ENCODE results near the gene GASK1A. TPM values are rescaled to one million over a fixed set of nuclear protein-coding genes. Genes with fewer than 3 reads are reported as not detected.

The GASK1A gene
- total RNA-seq, 1 donor from 2014 or later = not detected

DNA sequence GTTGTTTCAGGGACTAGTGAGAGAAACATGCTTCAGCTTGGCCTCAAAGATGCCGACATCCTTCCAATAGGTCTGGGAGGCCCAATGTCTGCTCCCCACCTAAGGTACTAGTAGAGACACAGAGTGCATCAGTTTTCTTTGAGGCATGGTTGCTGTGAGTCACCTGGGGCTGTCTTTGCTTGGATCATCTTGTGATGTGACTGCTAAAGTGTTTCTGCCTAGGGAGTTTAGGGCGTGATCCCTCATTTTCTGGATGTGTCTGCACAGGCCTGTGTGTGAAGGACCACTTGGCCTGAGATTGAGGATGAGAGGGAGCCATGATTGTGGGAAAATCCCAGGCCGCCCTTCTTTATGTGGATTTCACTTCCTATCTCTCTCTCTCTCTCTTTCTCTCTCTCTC is 4.8 kb downstream of the GASK1A start:
- no peak for DNase-seq

DNA sequence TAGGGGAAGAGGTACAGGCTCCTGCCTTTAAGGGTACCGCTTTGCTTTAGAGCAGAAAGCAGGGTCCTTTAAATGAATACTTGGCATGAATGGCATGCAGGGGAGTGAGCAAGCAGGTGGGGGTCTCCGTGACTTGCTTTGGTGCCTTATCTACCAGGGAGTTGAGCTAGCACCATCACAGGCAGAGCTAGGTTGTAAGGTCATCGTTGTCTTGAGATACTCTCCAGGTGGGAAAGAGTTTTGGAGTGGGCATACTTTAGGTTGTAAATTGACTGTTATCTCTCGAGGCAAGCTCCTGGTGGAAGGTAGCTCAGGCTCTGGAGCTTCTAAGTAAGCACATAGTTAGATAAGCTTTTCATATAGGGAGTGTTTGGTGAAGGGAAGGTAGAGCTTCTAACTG is 5.6 kb downstream of the GASK1A start:
- no peak for DNase-seq

DNA sequence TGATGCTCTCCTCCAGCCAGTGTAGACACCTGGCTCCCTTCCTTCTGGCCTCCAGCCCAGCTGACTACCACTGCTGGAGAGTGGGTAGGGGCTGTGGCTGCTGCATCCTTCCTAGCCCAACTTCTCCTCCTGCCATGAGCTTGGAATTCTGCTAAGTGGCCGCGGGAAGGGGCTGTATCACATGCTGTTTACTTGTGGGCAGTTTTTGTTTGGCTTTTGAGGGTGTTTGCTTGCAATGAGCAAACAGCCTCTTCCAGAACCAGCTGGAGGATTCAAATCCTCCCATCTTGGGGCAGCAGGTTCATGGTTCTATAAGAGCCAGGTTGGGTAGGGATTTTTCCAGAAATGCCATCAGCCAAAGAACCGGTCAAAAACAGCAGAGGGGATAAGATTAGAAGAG is 9.0 kb downstream of the GASK1A start:
- DNase-seq = no peak

DNA sequence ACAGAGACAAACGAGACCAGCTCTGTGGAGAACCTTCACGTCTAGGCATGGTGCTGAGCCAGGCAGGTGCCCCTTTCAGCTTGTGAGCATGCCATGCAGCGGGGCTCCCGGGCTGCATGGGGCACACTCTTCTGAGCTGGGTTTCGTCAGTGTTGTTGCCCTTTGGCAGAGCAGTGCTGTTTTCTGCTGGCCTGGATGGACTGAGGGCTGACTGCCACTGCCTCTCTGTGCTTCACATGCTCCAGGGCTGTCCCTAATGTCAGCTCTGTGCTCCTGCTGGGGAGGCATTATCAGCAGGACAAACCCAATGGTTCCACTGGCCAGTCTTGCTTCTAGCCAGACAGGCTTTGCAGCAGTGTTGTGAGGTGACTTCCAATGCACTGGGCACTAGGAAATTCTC is 9.5 kb downstream of the GASK1A start:
- DNase-seq = no peak

DNA sequence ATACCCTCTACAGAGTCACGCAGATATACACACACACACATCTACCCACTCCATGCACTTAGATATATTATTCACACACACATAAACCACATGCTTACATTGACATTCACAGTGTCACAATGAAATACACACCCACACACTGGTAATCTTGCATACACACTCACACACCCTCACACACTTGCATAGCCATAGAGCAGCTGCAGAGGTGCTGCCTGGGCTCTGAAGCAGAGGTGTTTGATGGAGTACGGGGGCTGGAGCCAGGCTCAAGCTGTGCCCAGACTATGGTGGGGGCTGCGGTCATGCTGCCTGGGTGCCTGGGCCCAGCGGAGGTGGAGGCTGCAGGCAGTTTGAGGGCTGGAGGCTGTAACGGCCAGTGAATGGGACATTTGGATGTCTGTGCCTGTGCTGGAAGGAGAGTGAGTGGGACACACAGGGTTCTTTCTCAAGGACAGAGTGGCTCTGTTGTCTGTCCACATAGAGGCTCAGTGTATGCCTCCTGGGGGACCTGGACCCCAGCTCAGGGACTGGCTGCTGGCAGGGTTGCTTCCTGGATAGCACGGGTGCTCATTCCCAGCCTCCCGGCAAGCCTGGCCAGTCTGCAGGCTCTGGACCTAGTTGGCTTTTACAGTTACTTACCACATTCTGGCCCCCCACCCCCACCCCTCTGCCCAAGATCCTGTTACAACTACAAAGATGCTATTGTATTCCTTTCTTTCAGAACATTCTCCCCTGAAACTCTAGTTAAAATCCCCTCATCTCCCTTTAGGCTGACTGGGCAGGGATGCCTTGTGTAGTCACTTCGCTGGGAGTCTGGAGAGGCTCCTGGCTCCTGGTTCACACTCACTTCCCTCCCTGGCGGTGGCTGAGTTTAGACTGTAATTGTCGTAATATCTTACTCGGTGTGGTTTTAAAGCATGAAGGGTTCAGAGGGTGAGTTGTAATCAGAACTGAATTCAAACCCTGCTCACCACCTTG is 12.5 kb downstream of the GASK1A start:
- DNase-seq = no peak

DNA sequence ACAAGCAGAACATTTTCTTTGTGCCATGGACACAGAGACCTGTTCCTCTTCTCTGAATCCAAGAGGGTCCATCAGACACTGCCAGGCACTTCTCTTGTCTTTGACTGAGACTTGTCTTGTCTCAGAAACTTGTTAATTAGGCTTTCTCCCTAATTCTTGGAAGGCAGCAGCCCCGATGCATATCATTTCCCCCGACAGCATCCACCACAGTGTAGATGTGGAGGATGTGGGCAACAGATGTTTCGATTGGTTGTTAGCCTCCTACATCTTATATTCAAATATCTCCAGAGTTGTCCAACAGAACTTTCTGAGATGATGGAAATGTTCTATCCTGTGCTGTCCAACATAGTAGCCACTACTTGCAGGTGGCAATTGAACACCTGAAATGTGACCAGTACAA is 15.5 kb downstream of the GASK1A start:
- DNase-seq = no peak

DNA sequence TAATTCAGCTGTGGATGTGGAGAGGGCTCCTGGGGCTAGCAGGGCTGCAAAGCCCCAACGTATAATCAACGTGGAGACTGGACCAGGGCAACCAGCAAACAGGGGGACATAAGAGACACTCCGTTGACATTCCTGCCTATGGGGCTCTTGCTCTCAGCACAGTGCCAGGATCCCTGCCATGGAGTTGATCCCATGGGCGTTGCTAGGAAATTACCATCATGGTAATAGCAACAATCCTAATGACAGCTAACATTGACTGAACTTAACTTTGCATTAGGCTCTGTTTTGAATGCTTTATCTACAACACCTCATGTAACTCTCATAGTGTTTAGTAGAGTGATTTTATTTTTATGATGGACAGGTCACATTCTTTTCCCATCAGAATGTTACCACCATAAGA is 16.9 kb downstream of the GASK1A start:
- no peak for DNase-seq

DNA sequence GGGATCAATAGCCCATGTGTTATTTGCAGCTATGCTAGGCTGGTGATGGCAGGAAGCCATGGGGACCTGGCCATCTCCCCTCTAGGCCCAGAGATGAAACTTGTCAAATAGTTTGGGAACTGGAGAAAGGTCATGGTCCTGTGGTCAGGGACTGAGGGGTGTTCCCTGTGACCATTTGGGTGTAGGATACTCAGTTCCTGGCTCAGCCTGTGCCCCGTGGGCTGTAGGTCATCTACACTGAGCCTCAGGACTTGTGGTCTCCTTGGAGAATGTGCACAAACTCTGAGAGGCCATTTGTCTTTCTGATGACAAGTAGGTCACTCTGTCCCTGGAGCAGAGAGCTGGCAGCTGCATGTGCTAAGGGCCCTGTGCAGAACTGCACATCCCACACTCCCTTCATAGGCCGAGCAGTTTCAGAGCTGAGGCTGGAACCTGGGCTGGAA is 17.5 kb downstream of the GASK1A start:
- no peak for DNase-seq

DNA sequence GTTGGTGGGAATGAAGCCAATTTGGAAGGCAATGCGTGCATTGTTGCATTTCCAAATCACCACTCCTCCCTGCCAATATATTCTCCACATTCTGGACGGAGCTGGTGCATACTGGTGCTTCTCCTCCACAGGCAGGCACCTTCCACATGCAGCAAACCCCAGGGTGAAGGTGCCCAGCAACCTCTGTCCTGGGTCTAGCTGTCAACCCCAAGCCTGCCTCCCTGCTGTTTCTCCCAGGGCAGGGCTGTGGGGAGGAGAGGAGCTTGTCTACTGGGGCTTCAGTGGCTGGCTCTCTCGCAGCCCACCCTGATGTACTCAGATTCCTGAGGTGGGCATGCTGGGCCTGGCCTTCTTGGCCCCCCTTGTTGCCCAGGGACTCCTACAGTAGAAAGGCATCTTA is 20.1 kb downstream of the GASK1A start:
- no peak for DNase-seq

DNA sequence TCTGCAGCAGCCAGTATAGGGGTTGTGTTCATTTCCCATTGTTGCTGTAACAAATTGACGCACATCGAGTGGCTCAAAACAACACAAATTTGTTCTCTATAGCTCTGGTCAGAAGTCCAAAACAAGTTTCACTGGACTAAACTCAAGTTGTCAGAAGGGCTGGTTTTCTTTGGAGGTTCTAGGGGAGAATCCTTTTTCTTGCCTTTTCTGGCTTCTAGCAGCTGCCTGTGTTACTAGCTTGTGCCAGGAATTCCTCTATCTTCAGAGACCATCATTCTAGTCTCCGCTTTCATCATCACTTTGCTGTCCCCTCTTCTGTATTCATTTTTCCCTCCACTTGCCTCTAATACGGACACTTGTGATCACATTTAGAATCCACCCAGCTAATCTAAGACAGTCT is 20.5 kb downstream of the GASK1A start:
- no peak for DNase-seq

DNA sequence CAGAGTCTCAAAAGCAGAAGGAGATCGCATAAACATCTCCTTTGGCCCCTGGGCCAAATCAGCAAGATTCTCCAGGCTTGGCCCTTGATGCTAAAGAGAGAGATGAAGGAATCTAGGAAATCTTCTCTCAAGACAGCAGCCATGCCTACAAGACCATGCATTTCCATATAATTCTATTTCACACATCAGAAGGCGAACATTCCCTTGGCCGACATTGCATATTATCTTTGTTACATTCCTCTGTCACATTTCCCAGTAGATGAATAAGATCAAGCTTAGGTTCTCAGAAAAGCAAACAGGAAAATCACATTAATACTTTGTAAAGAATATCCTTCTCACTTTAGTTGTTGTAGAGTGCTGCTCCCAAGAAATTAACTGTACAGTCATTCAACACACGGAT is 21.3 kb downstream of the GASK1A start:
- no peak for DNase-seq

DNA sequence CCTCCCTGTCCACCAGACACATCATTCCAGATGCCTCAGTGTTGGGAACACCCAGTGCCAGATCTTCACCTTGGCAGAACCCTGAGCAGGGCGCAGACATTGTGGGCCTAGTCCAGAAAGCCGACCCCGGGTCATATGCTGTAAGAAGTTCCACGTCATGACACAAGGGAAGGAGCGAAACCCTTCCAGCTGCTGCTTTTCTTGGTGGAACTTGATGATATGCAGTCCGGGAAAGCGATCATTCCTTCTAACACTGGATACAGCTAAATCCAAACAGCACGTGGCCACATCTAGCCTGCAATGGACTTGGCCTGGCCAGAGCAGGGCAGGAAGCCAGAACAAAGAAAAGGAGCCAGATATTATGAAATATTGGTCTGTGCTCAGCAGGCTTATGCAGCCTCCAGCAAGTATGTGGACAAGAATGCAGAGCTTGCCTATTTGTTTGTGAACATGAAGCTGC is 22.0 kb downstream of the GASK1A start:
- DNase-seq = no peak

DNA sequence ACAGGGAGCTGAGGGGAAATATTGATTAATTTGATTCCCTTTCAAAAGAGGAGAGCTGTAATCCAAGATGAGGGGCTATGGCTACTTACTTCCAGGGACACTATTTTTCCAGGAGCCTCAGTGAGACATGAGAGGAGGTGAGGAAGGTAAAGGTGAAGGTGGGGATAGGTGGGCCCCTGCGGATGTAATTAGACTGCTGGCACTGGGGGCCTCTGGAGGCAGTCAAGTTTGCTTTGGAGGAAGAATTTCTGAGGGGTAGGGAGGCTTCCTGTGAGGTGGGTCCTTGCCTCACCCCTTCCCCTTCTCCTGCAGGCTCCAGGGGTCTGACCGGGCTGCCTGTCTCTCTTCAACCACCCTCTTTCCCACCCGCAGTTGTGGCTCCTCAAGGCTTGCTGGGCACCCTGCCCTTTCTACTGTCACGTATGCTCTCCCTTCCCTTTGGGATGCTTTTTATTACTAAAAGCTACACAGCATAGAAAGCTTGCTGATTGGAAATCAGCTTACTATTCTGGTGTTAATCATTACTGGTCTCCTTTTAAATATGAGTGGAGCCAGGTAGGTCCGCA is 22.5 kb downstream of the GASK1A start:
- DNase-seq = no peak

DNA sequence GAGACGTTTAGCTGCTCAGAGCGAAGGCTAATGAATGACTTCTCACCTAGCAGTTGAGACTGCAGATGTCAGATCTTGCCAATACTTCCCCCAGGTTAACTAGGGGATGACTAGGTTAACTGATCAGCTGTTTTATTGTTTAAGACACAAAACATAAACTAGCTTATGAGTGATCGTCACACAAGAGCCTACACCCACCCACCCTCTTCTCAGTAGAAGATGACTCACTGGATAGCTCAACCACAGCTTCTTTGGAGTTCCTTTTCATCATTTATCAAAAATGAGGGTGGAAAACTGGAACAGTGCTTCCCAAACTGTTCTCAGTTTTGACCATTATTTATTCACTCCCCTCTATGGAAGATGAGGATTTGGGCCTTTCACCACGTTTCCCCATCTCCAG is 25.2 kb downstream of the GASK1A start:
- no peak for DNase-seq

DNA sequence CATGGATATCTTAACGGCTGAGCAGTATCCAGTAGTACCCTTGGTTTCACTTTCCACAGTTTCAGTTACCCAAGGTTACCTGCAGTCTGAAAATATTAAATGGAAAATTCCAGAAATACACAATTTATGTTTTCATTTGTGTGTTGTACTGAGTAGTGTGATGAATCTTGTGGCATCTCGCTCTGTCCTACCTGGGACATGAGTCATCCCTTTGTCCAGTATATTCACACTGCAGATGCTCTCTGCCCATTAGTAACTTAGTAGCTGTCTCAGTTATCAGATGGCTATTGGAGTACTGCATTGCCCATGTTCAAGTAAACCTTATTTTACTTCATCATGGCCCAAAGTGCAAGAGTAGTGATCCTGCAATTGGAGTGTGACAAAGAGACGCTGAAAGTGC is 26.1 kb downstream of the GASK1A start:
- no peak for DNase-seq

DNA sequence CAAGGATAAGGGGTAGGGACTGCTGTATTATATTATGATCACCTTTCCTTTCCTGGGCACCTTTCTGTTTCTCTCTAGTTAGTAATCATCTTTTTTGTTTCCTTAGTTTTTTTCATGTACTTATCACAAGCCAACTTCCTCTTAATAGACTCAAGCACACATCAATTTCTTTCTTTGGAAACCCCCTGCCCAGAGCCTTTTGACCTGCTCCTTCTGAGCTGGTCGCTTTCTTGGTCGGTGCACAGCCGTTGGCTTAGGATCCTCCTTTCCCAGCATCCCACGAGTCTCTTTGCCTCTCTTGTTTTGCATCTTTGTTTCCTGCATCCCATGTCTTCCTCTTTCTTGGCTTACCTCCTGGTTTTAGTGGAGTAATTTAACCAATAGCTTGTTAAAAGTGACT is 26.9 kb downstream of the GASK1A start:
- no peak for DNase-seq

DNA sequence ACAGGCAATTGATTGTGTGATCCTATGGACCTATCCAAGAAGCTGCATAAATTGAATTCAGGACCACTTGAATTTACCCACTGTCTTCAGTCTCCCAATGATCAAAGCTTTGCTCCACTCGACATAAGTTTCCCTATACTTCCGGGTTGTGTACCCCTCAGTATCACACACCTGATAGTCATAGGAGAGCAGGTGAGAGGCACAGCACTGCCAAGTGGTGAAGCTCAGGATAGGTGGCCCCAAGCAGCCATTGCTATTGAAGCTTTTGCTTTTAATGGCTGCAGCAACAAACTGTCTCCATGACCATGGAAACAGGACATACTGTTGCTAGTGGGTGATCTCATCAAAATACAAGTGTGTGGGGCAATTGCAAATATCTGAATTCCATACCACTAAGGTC is 27.7 kb downstream of the GASK1A start:
- DNase-seq = no peak

DNA sequence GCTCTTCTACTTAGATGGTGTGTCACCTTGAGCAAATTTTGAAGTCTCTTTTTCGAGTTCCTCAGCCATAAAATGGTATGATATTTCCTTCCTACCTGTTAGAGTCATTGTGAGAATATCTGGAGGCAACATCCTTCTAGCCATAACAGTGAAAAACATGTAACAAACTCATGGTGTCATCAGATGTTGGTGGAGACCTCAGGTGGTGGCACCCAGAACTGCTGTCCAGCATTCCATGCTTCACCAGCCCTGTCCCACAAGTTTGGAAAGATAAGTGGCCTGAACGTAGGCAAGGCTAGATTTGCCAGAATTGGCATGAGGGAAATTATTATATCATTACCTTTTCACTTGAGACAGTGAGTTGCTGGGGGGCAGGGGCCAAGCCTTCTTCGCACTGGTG is 30.4 kb downstream of the GASK1A start:
- DNase-seq = no peak

DNA sequence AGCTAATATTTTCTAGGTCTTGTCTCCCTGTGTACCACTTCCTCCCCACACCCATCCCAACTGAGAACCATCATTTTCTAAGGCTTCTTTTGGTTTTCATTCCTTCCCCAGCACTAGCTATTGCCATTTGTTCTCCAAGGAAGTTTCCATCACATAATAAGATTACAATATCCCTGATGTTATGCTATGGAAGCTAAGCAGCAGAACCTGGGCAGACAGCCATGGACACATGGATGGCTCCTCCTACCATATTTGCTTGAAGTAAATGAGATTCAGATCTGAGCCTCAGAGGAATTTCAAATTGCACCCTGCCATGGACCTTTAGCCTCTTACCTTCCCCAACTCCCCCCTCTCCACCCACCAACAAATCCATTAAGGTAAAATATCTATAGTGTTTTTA is 31.5 kb downstream of the GASK1A start:
- DNase-seq = no peak

DNA sequence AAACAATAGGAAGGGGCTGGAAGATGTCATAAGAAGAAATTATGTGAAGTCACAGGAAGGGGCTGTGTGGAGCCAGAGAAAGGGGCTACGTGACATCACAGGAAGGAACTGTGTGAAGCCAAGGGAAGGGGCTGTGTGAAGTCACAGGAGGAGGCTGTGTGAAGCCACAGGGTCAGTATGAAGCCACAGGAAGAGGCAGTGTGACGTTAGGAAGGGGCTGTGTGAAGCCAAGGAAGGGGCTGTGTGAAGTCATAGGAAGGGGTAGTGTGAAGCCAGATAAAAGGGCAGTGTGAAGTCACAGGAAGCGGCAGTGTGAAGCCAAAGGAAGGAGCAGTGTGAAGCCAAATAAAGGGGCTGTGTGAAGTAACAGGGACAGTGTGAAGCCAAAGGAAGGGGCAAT is 32.5 kb downstream of the GASK1A start:
- no peak for DNase-seq

DNA sequence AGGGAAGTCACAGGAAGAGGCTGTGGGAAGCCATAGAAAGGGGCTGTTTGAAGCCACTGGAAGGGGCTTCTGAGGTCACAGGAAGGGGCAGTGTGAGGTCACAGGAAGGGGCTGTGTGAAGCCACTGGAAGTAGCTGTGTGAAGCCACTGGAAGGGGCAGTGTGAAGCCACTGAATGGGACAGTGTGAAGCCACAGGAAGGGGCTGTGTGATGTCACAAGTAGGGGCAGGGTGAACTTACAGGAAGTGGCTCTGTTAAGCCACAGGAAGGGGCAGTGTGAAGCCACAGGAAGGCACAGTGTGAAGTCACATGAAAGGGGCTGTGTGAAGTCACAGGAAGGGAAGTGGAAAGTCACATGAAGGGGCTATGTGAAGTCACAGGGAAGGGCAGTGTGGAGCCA is 33.1 kb downstream of the GASK1A start:
- no peak for DNase-seq

DNA sequence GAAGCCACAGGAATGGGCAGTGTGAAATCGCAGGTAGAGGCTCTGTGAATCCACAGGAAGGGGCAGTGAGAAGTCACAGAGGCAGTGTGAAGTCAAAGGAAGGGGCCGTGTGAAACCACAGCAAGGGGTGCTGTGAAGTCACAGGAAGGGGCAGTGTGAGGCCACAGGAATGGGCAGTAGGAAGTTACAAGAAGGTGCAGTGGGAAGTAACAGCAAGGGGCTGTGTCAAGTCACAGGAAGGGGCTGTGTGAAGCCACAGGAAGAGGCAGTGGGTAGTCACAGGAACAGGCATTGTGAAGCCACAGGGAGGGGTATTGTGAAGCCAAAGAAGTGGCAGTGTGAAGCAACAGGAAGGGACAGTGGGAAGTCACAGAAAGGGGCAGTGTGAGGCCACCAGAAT is 34.1 kb downstream of the GASK1A start:
- no peak for DNase-seq

DNA sequence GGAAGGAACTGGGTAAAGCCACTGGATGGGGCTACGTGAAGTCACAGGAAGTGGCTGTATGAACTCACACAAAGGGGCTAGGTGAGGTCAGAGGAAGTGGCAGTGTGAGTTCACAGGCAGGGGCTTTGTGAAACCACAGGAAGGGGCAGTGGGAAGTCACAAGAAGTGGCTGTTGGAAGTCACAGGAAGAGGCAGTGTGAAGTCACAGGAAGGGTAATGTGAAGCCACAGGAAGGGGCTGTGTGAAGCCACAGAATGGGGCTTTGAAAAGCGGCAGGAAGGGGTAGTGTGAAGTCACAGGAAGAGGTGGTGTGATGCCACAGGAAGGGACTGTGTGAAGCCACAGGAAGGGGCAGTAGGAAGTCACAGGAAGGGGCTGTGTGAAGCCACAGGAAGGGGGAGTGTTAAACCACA is 34.6 kb downstream of the GASK1A start:
- DNase-seq = no peak

DNA sequence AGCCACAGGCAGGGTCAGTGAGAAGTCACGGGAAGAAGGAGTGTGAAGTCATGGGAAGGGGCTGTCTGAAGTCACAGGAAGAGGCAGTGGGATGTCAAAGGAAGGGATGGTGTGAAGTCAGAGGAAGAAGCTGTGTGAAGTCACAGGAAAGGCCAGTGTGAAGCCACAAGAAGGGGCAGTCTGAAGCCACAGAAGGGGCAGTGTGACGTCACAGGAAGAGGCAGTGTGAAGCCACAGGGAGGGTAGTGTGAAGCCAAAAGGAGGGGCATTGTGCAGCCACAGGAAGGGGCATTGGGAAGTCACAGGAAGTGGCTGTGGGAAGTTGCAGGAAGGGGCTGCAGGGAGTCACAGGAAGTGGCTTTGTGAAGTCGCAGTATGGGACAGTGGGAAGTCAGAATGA is 35.1 kb downstream of the GASK1A start:
- DNase-seq = no peak
